SK-N-SH (cell line): ENCODE results near the gene ZNRD2. TPM values are rescaled to one million over a fixed set of nuclear protein-coding genes. Genes with fewer than 3 reads are reported as not detected.

ENCODE experiments used
- CTCF ChIA-PET: fragments of 300-600, 350-600 bp; formaldehyde crosslinking; extraction: SDS; loops from one replicate; lab custom pipeline; 2021; lab: Yijun Ruan, JAX
- POLR2A ChIA-PET: fragments of 350-600 bp; sonication (Branson Sonifier 250); formaldehyde crosslinking; extraction: SDS; loops from one replicate; lab custom pipeline; 2020; ENCODE audit warnings: antibody characterized with exemption, inconsistent platforms; lab: Yijun Ruan, JAX
- DNase-seq: peaks from one replicate; pipeline ENCODE4 v3.0.0; 2012
- H2AFZ ChIP-seq: fragments of 200-600 bp; sonication (generic); 2 replicates; pipeline ENCODE4 v1.8.1; 2016; ENCODE audit warnings: antibody characterized with exemption, mild to moderate bottlenecking, low read depth
- H3F3A ChIP-seq: fragments of 200-600 bp; sonication (generic); replicated peaks from 2 replicates; pipeline ENCODE3; 2016; ENCODE audit warnings: antibody characterized with exemption, mild to moderate bottlenecking; ENCODE audit not compliant: insufficient read depth
- H3K27ac ChIP-seq, 2 experiments: fragments of 200-500 bp in 1 of 2; fragments of 200-600 bp in 1 of 2; sonication (Bioruptor generic) in 1 of 2; sonication (generic), shearing (Covaris generic) in 1 of 2; 2 replicates each; pipeline versions ENCODE4 v1.5.1 to v1.6.1; 2014 to 2016; ENCODE audit warnings: low read depth in 2 of 2, inconsistent platforms in 1 of 2, low read length in 1 of 2, mild to moderate bottlenecking in 1 of 2, mixed read lengths in 1 of 2
- H3K27me3 ChIP-seq: fragments of 200-600 bp; sonication (generic), shearing (Covaris generic); 2 replicates; pipeline ENCODE4 v1.6.1; 2016; ENCODE audit warnings: mixed run types; ENCODE audit not compliant: insufficient read depth
- H3K36me3 ChIP-seq, 2 experiments: fragments of 200-500 bp in 1 of 2; fragments of 200-600 bp in 1 of 2; sonication (Bioruptor generic) in 1 of 2; sonication (generic) in 1 of 2; replicated peaks in 1 of 2; 2 replicates each; pipeline versions ENCODE3 to v1.5.1; 2014 to 2016; ENCODE audit warnings: low read length in 1 of 2, mild to moderate bottlenecking in 1 of 2; ENCODE audit not compliant: insufficient read depth in 2 of 2, control insufficient read depth in 1 of 2
- H3K4me1 ChIP-seq, 2 experiments: fragments of 200-500 bp in 1 of 2; fragments of 200-600 bp in 1 of 2; sonication (Bioruptor generic) in 1 of 2; sonication (generic), shearing (Covaris generic) in 1 of 2; 2 replicates each; pipeline versions ENCODE4 v1.5.1 to v1.6.1; 2014 to 2016; ENCODE audit warnings: low read depth in 1 of 2, low read length in 1 of 2, mixed run types in 1 of 2; ENCODE audit not compliant: insufficient read depth in 2 of 2, control insufficient read depth in 1 of 2
- H3K4me2 ChIP-seq: fragments of 200-600 bp; sonication (generic), shearing (Covaris generic); 2 replicates; pipeline ENCODE4 v1.6.1; 2017; ENCODE audit warnings: mixed run types
- H3K4me3 ChIP-seq, 2 experiments: fragments of 200-500 bp in 1 of 2; fragments of 200-600 bp in 1 of 2; sonication (Bioruptor generic) in 1 of 2; sonication (generic), shearing (Covaris generic) in 1 of 2; 2 replicates each; pipeline versions ENCODE4 v1.5.1 to v1.8.1; 2014 to 2016; ENCODE audit warnings: low read depth in 2 of 2, inconsistent platforms in 1 of 2, low read length in 1 of 2, mild to moderate bottlenecking in 1 of 2, mixed read lengths in 1 of 2, moderate library complexity in 1 of 2
- H3K79me2 ChIP-seq: fragments of 200-600 bp; sonication (generic); 2 replicates; pipeline ENCODE4 v1.8.1; 2017; ENCODE audit warnings: mild to moderate bottlenecking; ENCODE audit not compliant: insufficient read depth
- H3K9ac ChIP-seq: fragments of 200-600 bp; sonication (generic); 2 replicates; pipeline ENCODE4 v1.6.1; 2017; ENCODE audit warnings: mixed run types
- H3K9me2 ChIP-seq: fragments of 200-600 bp; sonication (generic); 2 replicates; pipeline ENCODE4 v1.6.1; 2017; ENCODE audit warnings: mixed run types
- H3K9me3 ChIP-seq: fragments of 200-600 bp; sonication (generic); 2 replicates; pipeline ENCODE4 v1.6.1; 2017; ENCODE audit warnings: mixed run types, mild to moderate bottlenecking, moderate library complexity
- H4K20me1 ChIP-seq: fragments of 200-600 bp; sonication (generic); 2 replicates; pipeline ENCODE4 v1.6.1; 2017; ENCODE audit warnings: mild to moderate bottlenecking, mixed run types; ENCODE audit not compliant: insufficient read depth
- CHD2 ChIP-seq: fragments of 150-350 bp; IDR thresholded peaks from 2 replicates; pipeline ENCODE4 v1.6.1; 2018; ENCODE audit warnings: low read length; ENCODE audit not compliant: partially characterized antibody
- CTCF ChIP-seq: fragments of 200-600 bp; sonication (generic); IDR thresholded peaks from 2 replicates; pipeline ENCODE4 v1.6.1; 2017; ENCODE audit warnings: antibody characterized with exemption, mild to moderate bottlenecking, moderate library complexity
- ELF1 ChIP-seq: IDR thresholded peaks from 2 replicates; pipeline ENCODE4 v1.4.0; 2012
- FOSL2 ChIP-seq: IDR thresholded peaks from 2 replicates; pipeline ENCODE4 v1.4.0; 2012; ENCODE audit warnings: low read depth, mild to moderate bottlenecking, moderate library complexity, borderline replicate concordance
- FOXM1 ChIP-seq: IDR thresholded peaks from 2 replicates; pipeline ENCODE4 v1.4.0; 2012; ENCODE audit warnings: low read depth, mild to moderate bottlenecking
- GABPA ChIP-seq: IDR thresholded peaks from 2 replicates; pipeline ENCODE4 v1.4.0; 2012; ENCODE audit warnings: low read depth, mild to moderate bottlenecking
- IRF3 ChIP-seq: fragments of 150-350 bp; IDR thresholded peaks from 2 replicates; pipeline ENCODE4 v1.6.1; 2016; ENCODE audit warnings: mild to moderate bottlenecking, low read depth, low read length
- JUND ChIP-seq: IDR thresholded peaks from 2 replicates; pipeline ENCODE4 v1.4.0; 2012
- MAX ChIP-seq: IDR thresholded peaks from 2 replicates; pipeline ENCODE4 v1.4.0; 2012; ENCODE audit warnings: low read depth
- MXI1 ChIP-seq: IDR thresholded peaks from 2 replicates; pipeline ENCODE4 v1.6.1; 2012; ENCODE audit warnings: mild to moderate bottlenecking, low read depth, low read length, improper control_type of control experiment
- NFIC ChIP-seq: IDR thresholded peaks from 2 replicates; pipeline ENCODE4 v1.4.0; 2012; ENCODE audit warnings: borderline replicate concordance
- PBX3 ChIP-seq: IDR thresholded peaks from 2 replicates; pipeline ENCODE4; 2012
- RAD21 ChIP-seq: IDR thresholded peaks from 2 replicates; pipeline ENCODE4 v1.6.1; 2012; ENCODE audit warnings: mild to moderate bottlenecking, low read length
- RCOR1 ChIP-seq: fragments of 150-350 bp; IDR thresholded peaks from 2 replicates; pipeline ENCODE4 v1.6.1; 2017; ENCODE audit warnings: antibody characterized with exemption, low read length
- REST ChIP-seq: IDR thresholded peaks from 2 replicates; pipeline ENCODE4 v1.6.1; 2012; ENCODE audit warnings: mild to moderate bottlenecking, low read depth, low read length, moderate library complexity
- RXRA ChIP-seq: IDR thresholded peaks from 2 replicates; pipeline ENCODE4 v1.4.0; 2012; ENCODE audit warnings: low read depth, mild to moderate bottlenecking, borderline replicate concordance
- SIN3A ChIP-seq: IDR thresholded peaks from 2 replicates; pipeline ENCODE4 v1.6.1; 2012; ENCODE audit warnings: low read depth, mild to moderate bottlenecking, low read length, moderate library complexity, borderline replicate concordance
- TAF1 ChIP-seq: IDR thresholded peaks from 2 replicates; pipeline ENCODE4 v1.6.1; 2012; ENCODE audit warnings: low read depth, mild to moderate bottlenecking, low read length, moderate library complexity, borderline replicate concordance
- TCF12 ChIP-seq: IDR thresholded peaks from 2 replicates; pipeline ENCODE4 v1.4.0; 2012
- TEAD4 ChIP-seq: IDR thresholded peaks from 2 replicates; pipeline ENCODE4 v1.4.0; 2012; ENCODE audit warnings: mild to moderate bottlenecking, borderline replicate concordance; ENCODE audit not compliant: insufficient read depth
- USF1 ChIP-seq: IDR thresholded peaks from 2 replicates; pipeline ENCODE4 v1.4.0; 2012; ENCODE audit warnings: low read depth, borderline replicate concordance
- YY1 ChIP-seq: IDR thresholded peaks from 2 replicates; pipeline ENCODE4 v1.4.0; 2012; ENCODE audit warnings: low read depth, mild to moderate bottlenecking
- WGBS: methylation state at CpG from one replicate; pipeline ENCODE4 v1.1.6; 2017; ENCODE audit warnings: low lambda C conversion rate; 5-methylcytosine and 5-hydroxymethylcytosine counted together
- polyA plus RNA-seq, 3 experiments: library from polyadenylated mRNA; depleted of rRNA; stranded (reverse); fragments of >200 nt; gene quantifications; 2 replicates each; pipeline ENCODE4 v1.2.3, GENCODE V29; 2012

The ZNRD2 gene
- 62.5 and 78.1 TPM in 2 replicates for polyA plus RNA-seq (2012; rRNA removed)
- polyA plus RNA-seq (2012; cell fraction: cytosol; rRNA removed) = 32.6 and 44.8 TPM in 2 replicates
- 76.5 and 92.5 TPM in 2 replicates for polyA plus RNA-seq (2012; cell fraction: nucleus; rRNA removed)

DNA sequence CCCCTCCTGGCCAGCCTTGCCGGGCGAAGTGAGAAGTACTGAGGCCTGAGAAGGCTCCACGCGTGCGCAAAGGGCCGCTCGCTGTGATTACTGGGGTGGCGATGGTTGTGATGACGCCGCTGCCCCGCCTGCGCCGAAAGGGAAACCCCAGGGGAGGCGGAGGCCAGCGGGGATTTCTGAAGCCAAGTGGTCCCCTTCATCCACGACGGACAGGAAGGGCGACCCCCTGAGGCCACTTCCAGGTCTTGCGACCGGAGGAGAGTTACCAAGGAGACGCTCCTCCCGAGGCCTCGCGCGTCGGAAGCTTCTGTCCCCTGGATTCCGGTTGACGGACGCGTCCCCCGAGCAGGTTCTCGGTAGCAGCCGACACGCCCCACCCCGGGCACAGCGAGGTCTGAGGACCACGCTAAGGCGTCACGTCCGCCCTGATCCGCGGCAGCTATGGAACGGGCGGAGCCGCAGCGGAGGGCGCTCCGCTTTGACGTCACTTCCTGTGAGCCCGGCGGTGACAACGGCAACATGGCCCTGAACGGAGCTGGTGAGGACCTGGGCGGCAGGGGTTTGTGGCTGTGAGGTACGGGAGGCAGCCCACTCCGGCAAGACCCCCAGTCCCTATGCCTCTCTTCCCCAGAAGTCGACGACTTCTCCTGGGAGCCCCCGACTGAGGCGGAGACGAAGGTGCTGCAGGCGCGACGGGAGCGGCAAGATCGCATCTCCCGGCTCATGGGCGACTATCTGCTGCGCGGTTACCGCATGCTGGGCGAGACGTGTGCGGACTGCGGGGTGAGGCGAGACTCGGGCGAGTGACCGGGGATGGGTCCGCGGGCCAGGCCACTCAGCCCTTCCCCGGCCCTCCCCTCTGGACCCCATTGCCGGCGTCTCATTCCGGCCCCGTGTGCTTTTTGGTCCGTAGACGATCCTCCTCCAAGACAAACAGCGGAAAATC is at the start of gene ZNRD2:
Gene ZNRD2, plus strand, starts transcription at position 505 of the 946 bp plus-strand sequence. Its CDS starts 15 bp downstream, at position 520.
- ChIA-PET CTCF (interaction anchor here (0.7 to 13.6 kb wide), 15 partner anchors 9 to 255 kb away, joined by 3 to 295 read pairs (median 4); partner anchors contain the start of genes KCNK7 and LTBP3), POLR2A (interaction anchor here (0.9 to 1.7 kb wide), 7 partner anchors 10 to 146 kb away, joined by 3 to 12 read pairs (median 4); partner anchors contain the start of gene MALAT1)
- Histone ChIP-seq H4K20me1 (peaks cover 14% of the 10 kb centered on the region), H3K27me3 (no peaks in the 10 kb centered on the region), H3F3A (peaks cover 39% of the 10 kb centered on the region), H3K4me1 (peaks cover 41 to 47% of the 10 kb centered on the region in 2 experiments; a peak in 3 of 4 replicates), H3K9me3 (no peaks in the 10 kb centered on the region), H3K9ac (peak within 1 kb of the TSS; percentile 77), H3K27ac (peak within 1 kb of the TSS; percentile 81 to 97), H3K4me3 (peak within 1 kb of the TSS; percentile 76 to 99), H2AFZ (peak within 1 kb of the TSS; percentile 69; the same call in 1 of the 2 replicates), H3K79me2 (peaks cover 62% of the 10 kb centered on the region), H3K36me3 (peaks cover 8 to 10% of the 10 kb centered on the region in 2 experiments), H3K9me2 (no peaks in the 10 kb centered on the region), H3K4me2 (peak within 1 kb of the TSS; percentile 95)
- WGBS = 0% methylated on average over 23 of the region's 89 CpGs
- DNase-seq = peak; percentile 95
- no peak for TF ChIP-seq JUND
- TF ChIP-seq IRF3 = no peak
- no peak for TF ChIP-seq FOSL2
- TF ChIP-seq ELF1 = peak; percentile 73; the same call in 1 of the 2 replicates
- TF ChIP-seq TCF12 = peak; percentile 13; the same call in 1 of the 2 replicates
- peak; percentile 95 for TF ChIP-seq MXI1
- TF ChIP-seq CHD2 = peak; percentile 81
- peak; percentile 31; the same call in 1 of the 2 replicates for TF ChIP-seq NFIC
- TF ChIP-seq RXRA = no peak; the same call in 1 of the 2 replicates
- no peak for TF ChIP-seq FOXM1
- peak; percentile 65 for TF ChIP-seq CTCF
- TF ChIP-seq GABPA = peak; percentile 95
- TF ChIP-seq RAD21 = peak; percentile 62
- peak; percentile 20; the same call in 1 of the 2 replicates for TF ChIP-seq REST
- TF ChIP-seq RCOR1 = 0 out of 2 replicates have a peak, but pooled peaks have one; percentile 16
- peak; percentile 91 for TF ChIP-seq YY1
- TF ChIP-seq MAX = peak; percentile 84
- TF ChIP-seq PBX3 = peak; percentile 76
- TF ChIP-seq SIN3A = peak; percentile 81; the same call in 1 of the 2 replicates
- no peak for TF ChIP-seq USF1
- TF ChIP-seq TEAD4 = no peak
- peak; percentile 76 for TF ChIP-seq TAF1
